HL-60 (cell line): Measurements from ENCODE around the gene UNC13D.

Experiments
- DNase-seq, 2 experiments: peaks; one replicate each; pipeline ENCODE4 v3.0.0-alpha.2; 2010 to 2020; ENCODE audit warnings: low read depth in 1 of 2, low spot score in 1 of 2
- H3K27ac ChIP-seq: fragments of 250-450 bp; sonication (Bioruptor Pico); replicated peaks from 2 replicates; pipeline ENCODE4 v1.5.1; 2020; ENCODE audit warnings: mild to moderate bottlenecking, moderate library complexity
- H3K27me3 ChIP-seq: fragments of 250-450 bp; sonication (Bioruptor Pico); 2 replicates; pipeline ENCODE4 v1.5.1; 2021; ENCODE audit warnings: mild to moderate bottlenecking, moderate library complexity; ENCODE audit not compliant: insufficient read depth, poor library complexity, severe bottlenecking
- H3K4me3 ChIP-seq: replicated peaks from 2 replicates; pipeline ENCODE4 v1.5.1; 2011; ENCODE audit warnings: mild to moderate bottlenecking, control low read depth, low read length; ENCODE audit not compliant: insufficient read depth
- GABPA ChIP-seq: IDR thresholded peaks from 2 replicates; pipeline ENCODE4 v1.6.1; 2012; ENCODE audit warnings: low read depth
- POLR2AphosphoS5 ChIP-seq: IDR thresholded peaks from 2 replicates; pipeline ENCODE4 v1.6.1; 2012; ENCODE audit warnings: low read depth
- REST ChIP-seq: IDR thresholded peaks from 2 replicates; pipeline ENCODE4 v1.6.1; 2012; ENCODE audit warnings: low read depth; ENCODE audit not compliant: insufficient replicate concordance
- SPI1 ChIP-seq: IDR thresholded peaks from 2 replicates; pipeline ENCODE4 v1.6.1; 2012; ENCODE audit warnings: low read depth, mild to moderate bottlenecking, borderline replicate concordance
- TF ChIP-seq, protein P1 (sequence below): IDR thresholded peaks from one replicate; pipeline ENCODE4 v1.5.1; 2011; ENCODE audit warnings: low read length, control low read depth, inconsistent platforms; ENCODE audit not compliant: insufficient read depth

UNC13D gene

GRCh38 chr17:75795820-75796607 is 48.2 kb downstream of the UNC13D start:
- no peak overlapping the region for H3K27ac ChIP-seq

DNA sequence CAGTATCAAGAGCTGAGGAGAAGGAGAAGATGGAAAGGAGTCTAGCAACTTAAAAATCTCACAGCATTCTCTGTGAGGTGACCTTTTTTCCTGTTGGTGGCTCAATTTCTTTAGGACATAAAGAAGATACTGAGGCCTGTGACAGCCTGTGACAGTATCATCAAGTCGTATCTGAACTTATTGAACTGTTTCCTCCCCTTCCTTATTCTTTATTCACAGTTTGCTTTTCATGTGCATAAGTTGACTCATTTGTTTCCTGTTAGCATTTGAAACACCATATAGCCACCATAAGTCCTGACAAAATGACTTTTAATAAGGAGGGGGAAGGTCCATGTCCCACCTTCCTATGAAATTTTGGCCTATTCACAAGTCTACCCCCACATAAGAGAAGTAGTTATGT is 50.7 kb downstream of the UNC13D start:
- DNase-seq = no peak
- Histone ChIP-seq H3K4me3 (no peak overlapping the region), H3K27ac (no peak overlapping the region), H3K27me3 (no peaks in the 10 kb centered on the region)
- TF ChIP-seq SPI1 (no peak), POLR2AphosphoS5 (no peak), REST (no peak), GABPA (no peak)
- TF ChIP-seq, protein P1, sequence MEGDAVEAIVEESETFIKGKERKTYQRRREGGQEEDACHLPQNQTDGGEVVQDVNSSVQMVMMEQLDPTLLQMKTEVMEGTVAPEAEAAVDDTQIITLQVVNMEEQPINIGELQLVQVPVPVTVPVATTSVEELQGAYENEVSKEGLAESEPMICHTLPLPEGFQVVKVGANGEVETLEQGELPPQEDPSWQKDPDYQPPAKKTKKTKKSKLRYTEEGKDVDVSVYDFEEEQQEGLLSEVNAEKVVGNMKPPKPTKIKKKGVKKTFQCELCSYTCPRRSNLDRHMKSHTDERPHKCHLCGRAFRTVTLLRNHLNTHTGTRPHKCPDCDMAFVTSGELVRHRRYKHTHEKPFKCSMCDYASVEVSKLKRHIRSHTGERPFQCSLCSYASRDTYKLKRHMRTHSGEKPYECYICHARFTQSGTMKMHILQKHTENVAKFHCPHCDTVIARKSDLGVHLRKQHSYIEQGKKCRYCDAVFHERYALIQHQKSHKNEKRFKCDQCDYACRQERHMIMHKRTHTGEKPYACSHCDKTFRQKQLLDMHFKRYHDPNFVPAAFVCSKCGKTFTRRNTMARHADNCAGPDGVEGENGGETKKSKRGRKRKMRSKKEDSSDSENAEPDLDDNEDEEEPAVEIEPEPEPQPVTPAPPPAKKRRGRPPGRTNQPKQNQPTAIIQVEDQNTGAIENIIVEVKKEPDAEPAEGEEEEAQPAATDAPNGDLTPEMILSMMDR = no peak

More at GRCh38 chr17:75795820-75796607, 48.2 kb downstream of the UNC13D start:
- TF ChIP-seq POLR2AphosphoS5 (no peak), SPI1 (no peak), REST (no peak), GABPA (no peak)
- TF ChIP-seq, protein P1 = no peak
- Histone ChIP-seq H3K27me3 (no peaks in the 10 kb centered on the region), H3K4me3 (no peak overlapping the region)
- no peak for DNase-seq

GRCh38 chr17:75791254-75791653 is 53.0 kb downstream of the UNC13D start:
- no peak overlapping the region for H3K4me3 ChIP-seq
- TF ChIP-seq REST = no peak
- TF ChIP-seq GABPA = no peak
- TF ChIP-seq POLR2AphosphoS5 = no peak
- no peak for TF ChIP-seq SPI1
- TF ChIP-seq, protein P1 = no peak
- H3K27ac ChIP-seq = peak overlapping the region; percentile 25; the same call in 1 of the 2 replicates
- no peak for DNase-seq
- no peaks in the 10 kb centered on the region for H3K27me3 ChIP-seq
